Fibroblast of peridontal ligament (primary cell): ENCODE results near the gene VWA8.
"Not testable (repeated sequence)": the region's sequence is repeated elsewhere in the genome, so short reads cannot be mapped to it uniquely, and the experiment has no call there.

Experiments
- DNase-seq: peaks from one replicate; pipeline ENCODE4 v3.0.0-alpha.2; 2010; ENCODE audit errors: extremely low read depth

VWA8 gene

GRCh38 chr13:41557719-41558118 lies 403.2 kb downstream of the VWA8 start:
- no peak for DNase-seq

DNA sequence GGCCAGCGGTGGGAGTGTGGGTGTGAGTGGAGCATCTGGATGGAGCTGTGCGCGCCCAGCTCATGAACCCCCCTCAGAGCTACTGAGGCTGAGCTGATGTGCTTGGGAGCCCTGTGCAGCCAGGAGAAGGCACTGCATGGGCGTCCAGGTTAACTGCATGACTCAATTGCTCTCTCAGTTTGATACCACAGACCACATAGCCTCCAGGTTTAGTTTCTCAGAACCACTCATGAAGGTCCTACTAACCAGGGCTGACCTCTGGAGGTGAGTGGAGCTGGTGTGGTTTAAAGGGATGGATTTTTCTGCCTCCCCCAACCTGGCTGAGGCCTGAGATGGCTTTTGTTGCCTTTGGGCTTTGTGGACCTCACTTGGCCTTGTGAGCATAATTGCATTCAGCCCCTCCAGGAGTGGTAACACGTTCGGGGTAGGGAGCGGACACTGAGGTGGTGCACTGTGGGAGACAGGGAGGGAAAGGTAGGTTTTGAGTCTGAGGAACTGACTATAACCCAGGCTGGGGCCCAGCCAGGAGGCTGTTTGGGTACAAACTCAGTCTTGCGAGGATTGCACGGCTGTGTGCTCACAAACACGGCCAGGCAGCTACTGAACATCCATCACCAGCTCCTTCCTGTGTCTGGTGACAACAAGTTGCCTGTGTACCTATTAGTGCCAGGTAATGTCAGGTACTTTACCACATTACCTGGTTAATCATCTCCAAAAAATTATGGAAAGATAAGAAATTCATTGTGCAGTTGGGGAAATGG lies 406.1 kb downstream of the VWA8 start:
- DNase-seq: no peak

DNA sequence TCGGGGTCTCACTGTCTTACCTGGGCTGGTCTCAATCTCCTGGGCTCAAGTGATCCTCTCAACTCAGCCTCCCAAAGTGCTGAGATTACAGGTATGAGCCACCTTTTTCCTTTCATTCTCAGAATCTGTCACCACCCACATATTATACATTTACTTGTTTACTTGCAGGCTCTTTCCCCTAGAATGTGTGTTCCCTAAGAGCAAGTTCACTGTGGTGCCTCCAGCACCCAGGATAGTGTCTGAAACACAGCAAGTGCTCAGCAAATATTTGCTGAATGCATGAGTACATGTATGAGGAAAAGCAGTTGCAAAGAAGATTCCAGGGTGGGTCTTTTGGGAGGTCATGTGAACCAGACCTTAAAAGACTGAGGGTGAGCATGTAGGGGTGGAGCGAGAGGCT lies 406.7 kb downstream of the VWA8 start:
- no peak for DNase-seq

GRCh38 chr13:41552031-41552430 lies 408.9 kb downstream of the VWA8 start:
- no peak for DNase-seq

- DNase-seq: no peak
Observed at GRCh38 chr13:41550276-41550675, 410.6 kb downstream of the VWA8 start.

DNA sequence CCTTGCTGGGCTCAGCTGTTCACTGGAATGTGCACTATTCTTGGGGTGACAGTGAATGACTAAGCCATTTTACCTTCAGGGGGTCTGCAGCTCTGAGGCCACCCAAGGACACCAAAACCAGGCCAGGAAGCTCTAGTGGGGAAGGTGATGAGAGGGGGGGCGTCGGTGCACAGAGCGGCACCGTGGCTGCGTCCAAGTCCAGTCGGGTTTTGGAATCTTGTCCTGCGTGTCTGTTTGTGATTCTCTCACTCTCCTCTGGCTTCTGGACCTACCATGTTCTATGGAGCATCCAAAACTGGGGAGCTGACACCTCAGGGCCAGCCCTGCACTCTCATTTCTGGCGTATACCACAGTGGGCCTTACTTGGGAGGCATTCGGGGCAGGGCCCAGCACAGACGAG lies 411.4 kb downstream of the VWA8 start:
- DNase-seq: no peak

DNA sequence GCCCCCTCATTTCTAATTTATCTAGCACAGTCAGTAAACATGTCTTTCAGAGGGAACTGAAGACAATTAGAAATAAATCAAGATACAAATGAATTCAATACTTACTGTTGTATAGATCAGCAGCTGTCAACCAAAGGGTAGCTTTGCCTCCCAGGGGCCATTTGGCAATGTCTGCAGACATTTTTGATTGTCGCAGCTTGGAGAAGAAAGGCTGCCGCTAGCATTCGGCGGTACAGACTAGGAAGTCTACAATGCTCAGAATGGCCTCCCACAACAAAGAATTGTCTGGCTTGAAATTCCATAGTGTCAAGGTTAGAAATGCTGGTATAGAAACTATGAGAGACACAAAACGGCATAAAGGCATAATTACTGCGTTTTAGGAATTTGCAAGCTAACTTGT lies 412.0 kb downstream of the VWA8 start:
- DNase-seq: no peak

DNA sequence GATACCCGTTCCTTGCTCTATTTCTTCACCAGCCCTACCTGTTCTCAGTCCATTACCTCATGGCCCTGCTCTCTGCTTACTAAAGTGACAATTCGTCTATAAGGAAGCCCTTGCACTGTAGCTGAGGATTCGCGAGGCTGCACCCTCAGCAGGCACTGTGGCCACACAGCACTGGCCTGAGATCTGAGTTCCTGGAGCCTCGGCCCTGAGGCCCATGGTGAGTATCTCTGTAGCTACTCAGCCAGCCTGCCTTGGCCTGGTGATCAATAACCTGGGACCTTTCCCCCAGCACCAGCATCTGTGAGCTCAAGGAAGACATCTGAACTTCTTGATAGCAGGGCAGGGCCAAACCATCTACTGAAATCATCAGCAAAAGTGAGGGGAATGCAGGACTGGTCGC lies 412.9 kb downstream of the VWA8 start:
- no peak for DNase-seq

GRCh38 chr13:41547251-41548000 lies 413.5 kb downstream of the VWA8 start:
- DNase-seq: no peak

GRCh38 chr13:41546372-41547190 lies 414.3 kb downstream of the VWA8 start:
- peak; percentile 71 for DNase-seq

- DNase-seq: no peak
Observed at GRCh38 chr13:41545432-41545707, 415.5 kb downstream of the VWA8 start.

DNA sequence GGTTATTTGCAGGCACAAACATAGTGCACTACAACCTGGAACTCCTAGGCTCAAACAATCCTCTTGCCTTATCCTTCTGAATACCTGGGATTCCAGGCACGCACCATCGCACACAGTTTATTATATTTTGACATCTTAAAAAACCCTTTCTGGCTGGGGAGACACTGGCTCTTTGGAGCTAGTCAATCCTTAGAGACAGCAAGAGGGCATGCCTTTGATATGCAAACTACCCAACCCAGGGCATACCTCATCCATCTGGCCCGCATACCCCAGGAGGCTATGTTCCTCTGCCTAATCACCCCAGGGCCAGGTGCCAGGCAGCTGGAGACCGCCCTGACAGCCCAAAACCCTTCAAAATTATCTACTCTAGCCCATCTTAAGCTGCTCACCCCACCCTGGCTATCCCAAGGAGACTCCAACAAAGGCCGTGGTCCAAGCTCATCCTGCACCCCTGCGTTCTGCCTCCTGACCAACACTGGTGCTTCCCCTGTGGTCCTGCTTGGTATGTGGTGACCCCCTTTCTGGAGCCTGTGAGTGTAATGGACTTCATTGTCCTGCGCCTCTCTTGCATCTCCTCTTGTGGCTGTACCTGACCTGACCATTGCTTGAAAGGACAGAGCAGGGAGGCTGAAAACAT lies 417.1 kb downstream of the VWA8 start:
- no peak for DNase-seq

- DNase-seq: not testable (repeated sequence)
Observed at GRCh38 chr13:41542799-41543198, 418.1 kb downstream of the VWA8 start.

GRCh38 chr13:41542281-41542680 lies 418.6 kb downstream of the VWA8 start:
- DNase-seq: no peak

DNA sequence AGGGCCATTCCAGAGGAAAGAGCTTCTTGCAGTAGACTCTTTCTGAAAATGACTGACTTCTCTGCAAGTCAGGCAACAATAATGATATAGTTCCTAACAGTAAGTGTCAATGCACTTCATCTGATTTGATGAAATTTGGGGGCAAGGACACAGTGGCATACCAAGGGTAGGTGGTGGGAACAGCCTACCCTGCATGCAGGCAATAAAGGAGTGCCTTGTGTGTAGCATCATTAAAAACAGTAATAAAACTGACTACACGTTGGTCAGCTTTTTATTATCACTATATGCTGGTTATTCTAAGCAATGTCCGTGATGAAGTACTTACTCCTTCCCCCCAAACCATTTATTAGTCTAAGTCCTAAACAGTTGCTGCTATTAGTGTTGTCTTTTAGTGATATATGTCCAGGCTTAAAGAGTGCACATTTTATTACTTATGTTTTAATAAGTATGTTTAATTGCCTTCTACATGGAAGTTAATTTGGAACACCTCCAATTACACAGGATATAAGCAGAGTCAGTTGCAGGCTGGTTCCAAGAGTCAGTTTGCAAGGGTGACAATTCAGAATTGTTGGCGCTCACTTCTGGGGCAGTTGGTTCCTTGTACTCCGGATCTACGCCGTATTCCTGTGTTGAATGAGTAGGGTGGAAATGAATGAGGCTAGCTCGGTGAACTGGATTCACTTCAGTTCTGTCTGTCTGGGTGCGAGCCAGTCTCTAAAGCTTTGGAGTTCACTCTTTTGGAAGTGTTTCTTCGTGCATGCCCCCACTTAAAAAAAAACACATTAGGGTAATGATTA lies 419.6 kb downstream of the VWA8 start:
- DNase-seq: no peak

GRCh38 chr13:41540240-41540639 lies 420.7 kb downstream of the VWA8 start:
- not testable (repeated sequence) for DNase-seq

DNA sequence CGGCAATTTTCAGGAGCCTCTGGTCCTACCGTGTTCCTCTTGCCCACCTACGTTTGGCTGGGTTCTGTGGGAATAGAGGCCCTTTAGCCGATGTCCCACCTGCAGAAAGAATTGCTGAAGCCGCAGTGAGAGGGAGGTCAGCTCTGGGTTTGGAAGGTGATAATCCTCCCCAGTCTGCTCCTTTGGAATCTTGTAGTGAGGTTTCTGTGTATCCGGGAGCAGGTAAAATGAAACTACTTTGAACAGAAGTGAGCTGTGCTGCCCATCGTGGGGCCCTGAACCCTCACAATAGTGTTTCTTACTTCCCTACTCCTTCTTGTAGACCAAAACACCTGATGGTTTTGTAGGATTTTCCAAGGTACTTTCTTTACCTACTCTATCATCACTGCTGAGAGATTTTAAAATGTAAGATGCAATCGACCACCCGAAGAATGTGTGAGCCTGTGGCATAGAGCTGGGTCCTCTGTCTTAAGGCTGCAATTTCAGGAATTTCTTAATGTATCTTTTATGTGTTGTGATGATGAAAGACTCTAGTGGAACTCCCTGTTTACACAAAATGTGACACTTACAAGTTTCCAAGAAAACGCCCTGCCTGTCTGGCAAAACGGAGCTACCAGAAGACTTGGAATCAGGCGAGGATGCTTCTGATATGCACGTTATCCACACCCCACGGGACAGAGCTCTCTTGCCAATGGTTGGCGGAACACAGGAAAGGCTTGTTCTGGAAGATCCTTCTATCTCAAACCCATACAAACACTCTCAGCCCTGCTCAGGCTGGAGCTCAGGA lies 427.4 kb downstream of the VWA8 start:
- no peak for DNase-seq

DNA sequence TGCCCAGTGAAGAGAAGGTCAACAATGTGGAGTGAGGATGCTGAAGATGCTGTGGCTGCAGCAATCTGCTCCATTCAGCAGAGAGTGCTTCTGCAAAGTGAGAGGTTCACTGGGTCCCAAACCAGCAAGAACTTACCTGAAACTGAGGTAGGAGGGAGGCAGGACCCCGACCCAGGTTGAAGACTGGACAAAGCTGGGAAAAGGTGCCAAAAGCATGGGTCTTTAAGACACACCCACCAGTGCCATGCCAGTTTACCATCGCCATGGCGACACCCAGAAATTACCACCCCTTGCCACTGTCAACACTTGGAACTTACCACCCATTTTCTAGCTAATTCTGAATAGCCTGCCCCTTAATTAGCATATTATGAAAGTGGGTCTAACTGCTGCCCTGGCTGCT lies 432.9 kb downstream of the VWA8 start:
- no peak for DNase-seq

GRCh38 chr13:41520660-41521630 lies 440.0 kb downstream of the VWA8 start:
- DNase-seq: peak; percentile 23
